HepG2 (cell line): ENCODE data around the gene RBM15B. TPM values are rescaled to one million over a fixed set of nuclear protein-coding genes. Genes with fewer than 3 reads are reported as not detected.

Experiments used
- AGO2 ChIP-seq: fragments of 200-400 bp; formaldehyde crosslinking; optimal IDR thresholded peaks from 2 replicates; pipeline ENCODE3; 2017; ENCODE audit warnings: mild to moderate bottlenecking, low read depth, low read length, moderate library complexity
- BORCS8-MEF2B ChIP-seq: sonication (generic); formaldehyde crosslinking; IDR thresholded peaks from 2 replicates; pipeline ENCODE4 v1.8.0; 2022; ENCODE audit warnings: mild to moderate bottlenecking, missing genetic modification reagents
- BRD4 ChIP-seq: sonication (generic); formaldehyde crosslinking; IDR thresholded peaks from 2 replicates; pipeline ENCODE4 v1.4.0; 2020; ENCODE audit warnings: missing genetic modification reagents
- CBX5 ChIP-seq: sonication (generic); formaldehyde crosslinking; IDR thresholded peaks from 2 replicates; pipeline ENCODE4 v1.4.0; 2020; ENCODE audit warnings: missing genetic modification reagents, borderline replicate concordance
- ERF ChIP-seq: IDR thresholded peaks from 2 replicates; pipeline ENCODE4 v1.6.1; 2018; ENCODE audit warnings: missing biosample characterization, missing genetic modification reagents
- PCBP1 ChIP-seq: fragments of 200-400 bp; formaldehyde crosslinking; IDR thresholded peaks from 2 replicates; pipeline ENCODE4 v1.6.1; 2017; ENCODE audit warnings: mild to moderate bottlenecking, low read depth, low read length, borderline replicate concordance
- RARA ChIP-seq: IDR thresholded peaks from 2 replicates; pipeline ENCODE4 v1.6.1; 2016; ENCODE audit warnings: missing genetic modification reagents, missing compliant biosample characterization
- THAP11 ChIP-seq: IDR thresholded peaks from 2 replicates; pipeline ENCODE4 v1.6.1; 2016; ENCODE audit warnings: missing biosample characterization, missing genetic modification reagents
- TSC22D2 ChIP-seq: sonication (generic); formaldehyde crosslinking; IDR thresholded peaks from 2 replicates; pipeline ENCODE4 v1.5.1; 2020; ENCODE audit warnings: missing genetic modification reagents, mild to moderate bottlenecking, borderline replicate concordance
- ZBTB10 ChIP-seq: sonication (generic); formaldehyde crosslinking; IDR thresholded peaks from 2 replicates; pipeline ENCODE4 v1.4.0; 2020; ENCODE audit warnings: missing genetic modification reagents, borderline replicate concordance
- ZNF20 ChIP-seq: sonication (generic); formaldehyde crosslinking; IDR thresholded peaks from 2 replicates; pipeline ENCODE4 v1.4.0; 2020; ENCODE audit warnings: mild to moderate bottlenecking, moderate library complexity, missing genetic modification reagents
- ZNF253 ChIP-seq: sonication (generic); formaldehyde crosslinking; IDR thresholded peaks from 2 replicates; pipeline ENCODE4 v1.8.0; 2022; ENCODE audit warnings: mild to moderate bottlenecking, missing genetic modification reagents, borderline replicate concordance
- ZNF337 ChIP-seq: sonication (generic); formaldehyde crosslinking; IDR thresholded peaks from 2 replicates; pipeline ENCODE4 v1.5.1; 2020; ENCODE audit warnings: missing genetic modification reagents, low read depth, mild to moderate bottlenecking, borderline replicate concordance
- ZNF367 ChIP-seq: sonication (generic); formaldehyde crosslinking; IDR thresholded peaks from 2 replicates; pipeline ENCODE4 v1.4.0; 2020; ENCODE audit warnings: missing genetic modification reagents, borderline replicate concordance
- ZNF563 ChIP-seq: sonication (generic); formaldehyde crosslinking; IDR thresholded peaks from 2 replicates; pipeline ENCODE4 v1.8.0; 2022; ENCODE audit warnings: mild to moderate bottlenecking, moderate library complexity, missing genetic modification reagents
- polyA plus RNA-seq, 8 experiments: library from polyadenylated mRNA; depleted of rRNA in 3 of 8; stranded (reverse) in 7 of 8; unstranded in 1 of 8; fragments of >200 nt; fragmentation: Illumina TruSeq in 4 of 8; extraction: Trizol in 4 of 8; gene quantifications; 2 replicates each; pipeline versions ENCODE4 v1.2.1 to v1.2.3, GENCODE V29; 2011 to 2016; ENCODE audit warnings: low read depth in 4 of 8, missing spikeins in 1 of 8, mixed read lengths in 1 of 8; ENCODE audit not compliant: insufficient read depth in 1 of 8
- total RNA-seq, 5 experiments: library from RNA; depleted of rRNA; stranded (reverse); fragments of >200 nt; fragmentation: Illumina TruSeq; extraction: Trizol; gene quantifications; 2 replicates each; pipeline ENCODE4 v1.2.3, GENCODE V29; 2016; ENCODE audit warnings: low read depth in 1 of 5
- TF ChIP-seq, protein P1 (sequence below): sonication (generic); formaldehyde crosslinking; IDR thresholded peaks from 2 replicates; pipeline ENCODE4 v1.5.1; 2020; ENCODE audit warnings: missing genetic modification reagents, mild to moderate bottlenecking, borderline replicate concordance
- TF ChIP-seq, protein P2 (sequence below): IDR thresholded peaks from 2 replicates; pipeline ENCODE4 v1.6.1; 2018; ENCODE audit warnings: missing genetic modification reagents
- TF ChIP-seq, protein P3 (sequence below): IDR thresholded peaks from 2 replicates; pipeline ENCODE4 v1.4.0; 2020; ENCODE audit warnings: mild to moderate bottlenecking, missing genetic modification reagents

The RBM15B gene
- total and polyA plus RNA-seq, 2 of the 13 experiments (the other 11 are each of a cell fraction or from before 2014, with no cell fraction given) = 8.2 to 19.3 TPM

DNA sequence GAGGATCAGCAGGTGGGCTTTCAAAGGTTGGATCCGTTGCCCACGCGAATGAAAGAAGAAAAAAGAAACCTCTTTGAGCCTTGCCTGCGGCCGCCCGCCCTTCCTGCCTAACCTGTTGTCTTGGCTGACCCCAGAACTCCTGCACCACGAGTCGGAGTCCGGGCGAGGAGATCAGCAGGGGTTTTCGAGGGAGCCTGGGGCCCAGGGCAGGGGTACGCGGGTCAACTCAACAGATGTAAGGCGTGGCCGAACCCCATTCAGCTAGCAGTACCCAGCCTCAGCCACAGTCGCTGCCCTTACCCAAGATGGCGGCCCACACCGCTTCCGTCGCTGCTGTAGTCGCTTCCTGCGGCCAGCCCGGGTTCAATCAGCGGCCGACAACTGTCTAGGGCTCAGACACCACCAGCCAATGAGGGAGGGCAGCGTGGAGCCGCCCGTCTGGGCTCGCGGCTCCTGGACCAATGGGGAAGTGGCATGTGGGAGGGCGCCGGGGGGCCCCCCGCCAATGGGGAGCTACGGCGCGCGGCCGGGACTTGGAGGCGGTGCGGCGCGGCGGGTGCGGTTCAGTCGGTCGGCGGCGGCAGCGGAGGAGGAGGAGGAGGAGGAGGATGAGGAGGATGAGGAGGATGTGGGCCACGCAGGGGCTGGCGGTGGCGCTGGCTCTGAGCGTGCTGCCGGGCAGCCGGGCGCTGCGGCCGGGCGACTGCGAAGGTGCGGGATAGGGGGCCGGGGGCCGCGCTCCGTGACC is 6.2 kb upstream of the RBM15B start, which contains the start of gene MANF (continued):
- TF ChIP-seq CBX5 (CRISPR knock-in tag) (0 out of 2 replicates have a peak, but pooled peaks have one; percentile 45), BORCS8-MEF2B (CRISPR knock-in tag) (peak; percentile 43; the same call in 1 of the 2 replicates), ZNF337 (peak; percentile 84; the same call in 1 of the 2 replicates), BRD4 (CRISPR knock-in tag) (peak; percentile 96), ERF (CRISPR knock-in tag) (peak; percentile 76), ZNF253 (CRISPR knock-in tag) (0 out of 2 replicates have a peak, but pooled peaks have one; percentile 25), ZNF20 (CRISPR knock-in tag) (no peak), ZNF367 (CRISPR knock-in tag) (no peak), TSC22D2 (0 out of 2 replicates have a peak, but pooled peaks have one; percentile 8), PCBP1 (peak; percentile 61; the same call in 1 of the 2 replicates), AGO2 (peak; percentile 83), RARA (CRISPR knock-in tag) (no peak), ZBTB10 (peak; percentile 85; the same call in 1 of the 2 replicates), THAP11 (CRISPR knock-in tag) (peak; percentile 93), ZNF563 (CRISPR knock-in tag) (peak; percentile 75; the same call in 1 of the 2 replicates)
- TF ChIP-seq, protein P1, sequence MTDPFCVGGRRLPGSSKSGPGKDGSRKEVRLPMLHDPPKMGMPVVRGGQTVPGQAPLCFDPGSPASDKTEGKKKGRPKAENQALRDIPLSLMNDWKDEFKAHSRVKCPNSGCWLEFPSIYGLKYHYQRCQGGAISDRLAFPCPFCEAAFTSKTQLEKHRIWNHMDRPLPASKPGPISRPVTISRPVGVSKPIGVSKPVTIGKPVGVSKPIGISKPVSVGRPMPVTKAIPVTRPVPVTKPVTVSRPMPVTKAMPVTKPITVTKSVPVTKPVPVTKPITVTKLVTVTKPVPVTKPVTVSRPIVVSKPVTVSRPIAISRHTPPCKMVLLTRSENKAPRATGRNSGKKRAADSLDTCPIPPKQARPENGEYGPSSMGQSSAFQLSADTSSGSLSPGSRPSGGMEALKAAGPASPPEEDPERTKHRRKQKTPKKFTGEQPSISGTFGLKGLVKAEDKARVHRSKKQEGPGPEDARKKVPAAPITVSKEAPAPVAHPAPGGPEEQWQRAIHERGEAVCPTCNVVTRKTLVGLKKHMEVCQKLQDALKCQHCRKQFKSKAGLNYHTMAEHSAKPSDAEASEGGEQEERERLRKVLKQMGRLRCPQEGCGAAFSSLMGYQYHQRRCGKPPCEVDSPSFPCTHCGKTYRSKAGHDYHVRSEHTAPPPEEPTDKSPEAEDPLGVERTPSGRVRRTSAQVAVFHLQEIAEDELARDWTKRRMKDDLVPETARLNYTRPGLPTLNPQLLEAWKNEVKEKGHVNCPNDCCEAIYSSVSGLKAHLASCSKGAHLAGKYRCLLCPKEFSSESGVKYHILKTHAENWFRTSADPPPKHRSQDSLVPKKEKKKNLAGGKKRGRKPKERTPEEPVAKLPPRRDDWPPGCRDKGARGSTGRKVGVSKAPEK (CRISPR knock-in tag) = no peak
- TF ChIP-seq, protein P2, sequence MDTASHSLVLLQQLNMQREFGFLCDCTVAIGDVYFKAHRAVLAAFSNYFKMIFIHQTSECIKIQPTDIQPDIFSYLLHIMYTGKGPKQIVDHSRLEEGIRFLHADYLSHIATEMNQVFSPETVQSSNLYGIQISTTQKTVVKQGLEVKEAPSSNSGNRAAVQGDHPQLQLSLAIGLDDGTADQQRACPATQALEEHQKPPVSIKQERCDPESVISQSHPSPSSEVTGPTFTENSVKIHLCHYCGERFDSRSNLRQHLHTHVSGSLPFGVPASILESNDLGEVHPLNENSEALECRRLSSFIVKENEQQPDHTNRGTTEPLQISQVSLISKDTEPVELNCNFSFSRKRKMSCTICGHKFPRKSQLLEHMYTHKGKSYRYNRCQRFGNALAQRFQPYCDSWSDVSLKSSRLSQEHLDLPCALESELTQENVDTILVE (CRISPR knock-in tag) = peak; percentile 45; the same call in 1 of the 2 replicates
- TF ChIP-seq, protein P3, sequence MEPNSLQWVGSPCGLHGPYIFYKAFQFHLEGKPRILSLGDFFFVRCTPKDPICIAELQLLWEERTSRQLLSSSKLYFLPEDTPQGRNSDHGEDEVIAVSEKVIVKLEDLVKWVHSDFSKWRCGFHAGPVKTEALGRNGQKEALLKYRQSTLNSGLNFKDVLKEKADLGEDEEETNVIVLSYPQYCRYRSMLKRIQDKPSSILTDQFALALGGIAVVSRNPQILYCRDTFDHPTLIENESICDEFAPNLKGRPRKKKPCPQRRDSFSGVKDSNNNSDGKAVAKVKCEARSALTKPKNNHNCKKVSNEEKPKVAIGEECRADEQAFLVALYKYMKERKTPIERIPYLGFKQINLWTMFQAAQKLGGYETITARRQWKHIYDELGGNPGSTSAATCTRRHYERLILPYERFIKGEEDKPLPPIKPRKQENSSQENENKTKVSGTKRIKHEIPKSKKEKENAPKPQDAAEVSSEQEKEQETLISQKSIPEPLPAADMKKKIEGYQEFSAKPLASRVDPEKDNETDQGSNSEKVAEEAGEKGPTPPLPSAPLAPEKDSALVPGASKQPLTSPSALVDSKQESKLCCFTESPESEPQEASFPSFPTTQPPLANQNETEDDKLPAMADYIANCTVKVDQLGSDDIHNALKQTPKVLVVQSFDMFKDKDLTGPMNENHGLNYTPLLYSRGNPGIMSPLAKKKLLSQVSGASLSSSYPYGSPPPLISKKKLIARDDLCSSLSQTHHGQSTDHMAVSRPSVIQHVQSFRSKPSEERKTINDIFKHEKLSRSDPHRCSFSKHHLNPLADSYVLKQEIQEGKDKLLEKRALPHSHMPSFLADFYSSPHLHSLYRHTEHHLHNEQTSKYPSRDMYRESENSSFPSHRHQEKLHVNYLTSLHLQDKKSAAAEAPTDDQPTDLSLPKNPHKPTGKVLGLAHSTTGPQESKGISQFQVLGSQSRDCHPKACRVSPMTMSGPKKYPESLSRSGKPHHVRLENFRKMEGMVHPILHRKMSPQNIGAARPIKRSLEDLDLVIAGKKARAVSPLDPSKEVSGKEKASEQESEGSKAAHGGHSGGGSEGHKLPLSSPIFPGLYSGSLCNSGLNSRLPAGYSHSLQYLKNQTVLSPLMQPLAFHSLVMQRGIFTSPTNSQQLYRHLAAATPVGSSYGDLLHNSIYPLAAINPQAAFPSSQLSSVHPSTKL (CRISPR knock-in tag) = peak; percentile 60
